Lung (tissue), 12 donors: ENCODE measurements around the gene NDUFAF5. TPM values are rescaled to one million over a fixed set of nuclear protein-coding genes. Genes with fewer than 3 reads are reported as not detected.

Experiments used
- ATAC-seq: fragments of 200-7000 bp; cut with Tn5 transposase; one replicate; pipeline ENCODE4 v1.9.1; 2020; ENCODE audit warnings: moderate number of reproducible peaks; ENCODE audit not compliant: insufficient read depth, low FRiP score
- DNase-seq, 3 donors: peaks; one replicate each; pipeline ENCODE4 v3.0.0-alpha.2; 2013 to 2017
- H3K27ac ChIP-seq, 2 donors: one replicate each; pipeline ENCODE4 v1.5.1; 2013; ENCODE audit warnings: mild to moderate bottlenecking in 2 of 2, moderate library complexity in 2 of 2, control low read depth in 1 of 2, inconsistent platforms in 1 of 2, low read depth in 1 of 2, low read length in 1 of 2
- H3K27me3 ChIP-seq, 3 donors: one replicate each; pipeline ENCODE4 v1.5.1; 2013; ENCODE audit warnings: low read length in 2 of 3; ENCODE audit not compliant: control insufficient read depth in 3 of 3, insufficient read depth in 3 of 3
- H3K36me3 ChIP-seq, 4 donors: one replicate each; pipeline ENCODE4 v1.5.1; 2013; ENCODE audit warnings: low read length in 4 of 4, mild to moderate bottlenecking in 1 of 4, moderate library complexity in 1 of 4; ENCODE audit not compliant: control insufficient read depth in 4 of 4, insufficient read depth in 4 of 4
- H3K4me1 ChIP-seq, 5 donors: one replicate each; pipeline ENCODE4 v1.5.1; 2013; ENCODE audit warnings: low read length in 5 of 5, mild to moderate bottlenecking in 2 of 5, moderate library complexity in 1 of 5; ENCODE audit not compliant: control insufficient read depth in 5 of 5, insufficient read depth in 5 of 5
- H3K4me3 ChIP-seq: one replicate; pipeline ENCODE4 v1.5.1; 2013; ENCODE audit warnings: mild to moderate bottlenecking, control low read depth, moderate library complexity
- H3K9ac ChIP-seq, 2 donors: one replicate each; pipeline ENCODE4 v1.5.1; 2013; ENCODE audit warnings: low read length in 2 of 2, control low read depth in 1 of 2; ENCODE audit not compliant: insufficient read depth in 1 of 2
- H3K9me3 ChIP-seq, 4 donors: one replicate each; pipeline ENCODE4 v1.5.1; 2013; ENCODE audit warnings: low read length in 3 of 4, mild to moderate bottlenecking in 1 of 4, moderate library complexity in 1 of 4; ENCODE audit not compliant: control insufficient read depth in 4 of 4, insufficient read depth in 3 of 4
- WGBS, 2 donors: extraction: QIAGEN DNeasy Blood & Tissue Kit; methylation state at CpG; one replicate each; pipeline ENCODE4 v1.1.7; 2013; 5-methylcytosine and 5-hydroxymethylcytosine counted together
- polyA plus RNA-seq, 2 donors: library from polyadenylated mRNA; stranded (reverse); fragments of 200-250 nt; gene quantifications; one replicate each; pipeline ENCODE4 v1.2.1, GENCODE V29; 2013
- total RNA-seq, 2 donors: library from RNA; depleted of rRNA in 1 of 2; stranded (reverse); fragments of >200 nt in 1 of 2; gene quantifications; one replicate each; pipeline ENCODE4 v1.2.1, GENCODE V29; 2014 to 2021
- TF ChIP-seq, protein P1 (sequence below): IDR thresholded peaks from 2 replicates; pipeline ENCODE4 v1.5.1; 2012; ENCODE audit warnings: mild to moderate bottlenecking; ENCODE audit errors: control extremely low read depth, extremely low read depth
- donor health status: control.
- donor health status: control.
- donor health status: Bipolar disorder and iron deficiency.
- donor health status: healthy.
- donor health status: DM: yes; HTN: yes; CAD: no.

NDUFAF5 gene
- total and polyA plus RNA-seq, 4 donors: 11.3 to 29.8 (median 20.2) TPM

DNA sequence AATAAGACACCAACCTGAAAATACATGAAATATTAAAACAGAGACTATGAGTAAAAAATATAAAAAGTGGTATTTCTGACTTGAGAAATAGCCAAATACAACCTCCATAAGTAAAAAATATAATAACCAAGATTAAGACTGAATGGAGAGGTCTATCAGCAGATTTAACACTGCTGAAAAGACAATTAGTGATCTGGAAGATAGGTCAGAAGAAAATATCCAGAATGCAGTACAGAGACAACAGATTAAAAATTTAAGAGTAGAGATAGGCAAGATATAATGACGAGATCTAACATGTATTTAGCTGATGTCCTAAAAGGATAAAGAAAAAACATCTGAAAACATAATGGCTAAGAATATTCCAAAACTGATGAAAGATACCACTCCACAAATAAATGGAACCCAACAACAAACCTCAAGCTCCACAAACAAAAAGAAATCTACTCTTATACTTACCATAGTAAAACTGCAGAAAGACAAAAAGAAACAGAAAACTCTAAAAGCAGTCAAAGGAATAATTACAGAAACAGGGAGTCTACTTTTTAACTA is 18.9 kb upstream of the NDUFAF5 start:
- WGBS, 2 donors: 94 to 96% methylated on average over 1 of the region's 1 CpG
- ATAC-seq (no peak), DNase-seq (no peak)
- H3K27ac ChIP-seq: no peak overlapping the region
- H3K4me3 ChIP-seq: no peak overlapping the region
- no peak overlapping the region for H3K9ac ChIP-seq
- peaks cover 0 to 8% (median 4%) of the 10 kb centered on the region in 4 donors for H3K9me3 ChIP-seq
- H3K27me3 ChIP-seq: no peaks in the 10 kb centered on the region
- TF ChIP-seq, protein P1, sequence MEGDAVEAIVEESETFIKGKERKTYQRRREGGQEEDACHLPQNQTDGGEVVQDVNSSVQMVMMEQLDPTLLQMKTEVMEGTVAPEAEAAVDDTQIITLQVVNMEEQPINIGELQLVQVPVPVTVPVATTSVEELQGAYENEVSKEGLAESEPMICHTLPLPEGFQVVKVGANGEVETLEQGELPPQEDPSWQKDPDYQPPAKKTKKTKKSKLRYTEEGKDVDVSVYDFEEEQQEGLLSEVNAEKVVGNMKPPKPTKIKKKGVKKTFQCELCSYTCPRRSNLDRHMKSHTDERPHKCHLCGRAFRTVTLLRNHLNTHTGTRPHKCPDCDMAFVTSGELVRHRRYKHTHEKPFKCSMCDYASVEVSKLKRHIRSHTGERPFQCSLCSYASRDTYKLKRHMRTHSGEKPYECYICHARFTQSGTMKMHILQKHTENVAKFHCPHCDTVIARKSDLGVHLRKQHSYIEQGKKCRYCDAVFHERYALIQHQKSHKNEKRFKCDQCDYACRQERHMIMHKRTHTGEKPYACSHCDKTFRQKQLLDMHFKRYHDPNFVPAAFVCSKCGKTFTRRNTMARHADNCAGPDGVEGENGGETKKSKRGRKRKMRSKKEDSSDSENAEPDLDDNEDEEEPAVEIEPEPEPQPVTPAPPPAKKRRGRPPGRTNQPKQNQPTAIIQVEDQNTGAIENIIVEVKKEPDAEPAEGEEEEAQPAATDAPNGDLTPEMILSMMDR: no peak
- peaks cover 16 to 54% (median 27%) of the 10 kb centered on the region in 4 donors for H3K36me3 ChIP-seq
- no peaks in the 10 kb centered on the region for H3K4me1 ChIP-seq

DNA sequence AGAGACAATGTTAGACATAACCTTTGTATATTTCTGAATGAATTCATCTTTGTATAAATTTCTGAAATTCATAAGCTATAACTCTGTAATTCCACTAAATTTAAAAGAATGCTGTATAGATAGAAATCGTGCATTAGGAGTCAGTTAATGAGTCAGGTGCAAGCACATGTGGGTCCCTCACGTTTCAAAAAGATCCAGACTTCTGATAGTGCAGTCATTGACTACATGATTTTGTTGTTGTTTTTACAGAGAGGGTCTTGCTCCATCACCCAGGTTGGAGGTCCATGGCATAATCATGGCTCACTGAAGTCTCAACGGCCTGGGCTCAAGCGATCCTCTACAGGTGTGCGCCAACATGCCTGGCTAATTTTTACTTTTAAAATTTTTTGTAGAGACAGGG is 14.7 kb upstream of the NDUFAF5 start:
- ATAC-seq (no peak), DNase-seq (no peak)
- Histone ChIP-seq H3K27me3 (no peaks in the 10 kb centered on the region), H3K4me3 (no peak overlapping the region), H3K9ac (no peak overlapping the region), H3K36me3 (peaks cover 13 to 57% (median 27%) of the 10 kb centered on the region in 4 donors), H3K9me3 (peaks cover 0 to 8% (median 4%) of the 10 kb centered on the region in 4 donors), H3K27ac (no peak overlapping the region), H3K4me1 (no peaks in the 10 kb centered on the region)
- TF ChIP-seq, protein P1: no peak
- 92 to 94% methylated on average over 5 of the region's 5 CpGs for WGBS, 2 donors

DNA sequence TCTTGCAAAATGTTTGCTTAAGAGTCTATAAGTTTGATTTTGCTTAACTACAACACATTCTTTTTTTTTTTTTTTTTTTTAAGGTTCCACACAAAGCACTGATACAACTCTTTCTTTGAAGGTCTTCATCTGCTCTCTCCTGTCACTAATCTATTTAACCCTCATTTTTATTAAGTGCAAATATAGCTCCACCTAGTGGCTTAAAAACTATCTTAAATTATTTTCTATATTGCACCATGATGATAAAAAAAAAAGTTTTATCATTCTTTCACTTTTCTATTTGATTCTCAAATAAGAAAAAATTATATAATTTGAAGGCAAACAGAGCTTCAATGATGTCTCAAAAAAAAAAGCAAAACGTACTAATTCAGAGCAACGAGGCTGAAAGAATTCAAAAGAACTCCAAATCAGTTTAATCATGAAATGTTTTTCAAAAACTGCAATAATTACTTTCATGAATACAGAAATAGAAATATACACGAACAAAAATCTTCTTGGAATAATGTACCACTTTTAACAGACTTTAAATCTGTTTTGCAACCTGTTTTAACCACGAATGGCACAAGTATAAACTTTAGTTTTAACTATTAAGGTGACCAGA is 12.9 kb upstream of the NDUFAF5 start:
- peaks cover 15 to 48% (median 22%) of the 10 kb centered on the region in 4 donors for H3K36me3 ChIP-seq
- 64 to 75% methylated on average over 4 of the region's 4 CpGs for WGBS, 2 donors
- H3K4me1 ChIP-seq: no peaks in the 10 kb centered on the region
- H3K4me3 ChIP-seq: no peak overlapping the region
- H3K27me3 ChIP-seq: no peaks in the 10 kb centered on the region
- no peak overlapping the region for H3K27ac ChIP-seq
- no peak for ATAC-seq
- H3K9ac ChIP-seq: no peak overlapping the region
- no peaks in the 10 kb centered on the region for H3K9me3 ChIP-seq
- DNase-seq: peak in 2 of 3 donors; percentile 48 to 56
- TF ChIP-seq, protein P1: no peak

DNA sequence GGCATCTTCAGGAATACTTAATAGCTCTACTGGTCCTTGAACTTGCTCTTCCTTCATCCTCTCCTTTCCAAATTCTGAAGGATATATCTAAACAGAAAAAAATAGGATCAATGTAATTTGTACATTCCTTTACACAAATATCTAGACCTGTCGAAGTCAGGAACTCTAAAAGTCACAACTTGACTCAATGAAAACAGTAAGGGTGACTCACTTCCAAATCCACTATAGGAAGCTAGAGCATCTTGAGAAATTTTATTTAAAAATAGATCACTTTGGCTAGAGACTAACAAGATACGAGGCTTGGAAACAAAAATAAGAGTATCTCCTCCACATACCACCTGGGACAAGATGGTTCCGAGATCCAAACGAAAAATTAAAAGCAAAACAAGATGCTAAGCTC is 12.3 kb upstream of the NDUFAF5 start:
- WGBS, 2 donors: 81 to 90% methylated on average over 4 of the region's 4 CpGs
- H3K9ac ChIP-seq: no peak overlapping the region
- ATAC-seq (no peak), DNase-seq (no peak)
- TF ChIP-seq, protein P1: no peak
- H3K9me3 ChIP-seq: no peaks in the 10 kb centered on the region
- H3K36me3 ChIP-seq: peaks cover 14 to 50% (median 21%) of the 10 kb centered on the region in 4 donors
- H3K4me1 ChIP-seq: no peaks in the 10 kb centered on the region
- H3K4me3 ChIP-seq: no peak overlapping the region
- no peaks in the 10 kb centered on the region for H3K27me3 ChIP-seq
- no peak overlapping the region for H3K27ac ChIP-seq
